BLaER1 (cell line): ENCODE measurements around the gene PLPPR4.

Experiments used
- H3K27ac ChIP-seq: shearing (Covaris generic); formaldehyde crosslinking; 2 replicates; pipeline ENCODE4 v1.8.1; 2022
- H3K27me3 ChIP-seq: shearing (Covaris generic); formaldehyde crosslinking; 2 replicates; pipeline ENCODE4 v1.8.1; 2022
- H3K36me3 ChIP-seq: shearing (Covaris generic); formaldehyde crosslinking; 2 replicates; pipeline ENCODE4 v1.8.1; 2022
- H3K4me1 ChIP-seq: shearing (Covaris generic); formaldehyde crosslinking; 2 replicates; pipeline ENCODE4 v1.8.1; 2022
- H3K4me2 ChIP-seq: shearing (Covaris generic); formaldehyde crosslinking; 2 replicates; pipeline ENCODE4 v1.8.1; 2022
- H3K4me3 ChIP-seq: shearing (Covaris generic); formaldehyde crosslinking; 2 replicates; pipeline ENCODE4 v1.8.1; 2022
- H3K9ac ChIP-seq: shearing (Covaris generic); formaldehyde crosslinking; 2 replicates; pipeline ENCODE4 v1.8.1; 2022
- H3K9me3 ChIP-seq: shearing (Covaris generic); formaldehyde crosslinking; 2 replicates; pipeline ENCODE4 v1.8.1; 2022
- H4K20me1 ChIP-seq: shearing (Covaris generic); formaldehyde crosslinking; 2 replicates; pipeline ENCODE4 v1.8.1; 2022
- Cebpa-rat ChIP-seq: shearing (Covaris generic); IDR thresholded peaks from 2 replicates; pipeline ENCODE4 v1.8.1; 2022

Gene PLPPR4

GRCh38 chr1:99331083-99331482 lies 66.8 kb downstream of the PLPPR4 start:
- Histone ChIP-seq H3K27ac (no peak overlapping the region), H4K20me1 (no peaks in the 10 kb centered on the region), H3K4me2 (no peak overlapping the region), H3K4me1 (no peaks in the 10 kb centered on the region), H3K9ac (no peak overlapping the region), H3K27me3 (no peaks in the 10 kb centered on the region), H3K36me3 (no peaks in the 10 kb centered on the region), H3K9me3 (no peaks in the 10 kb centered on the region), H3K4me3 (no peak overlapping the region)
- no peak for TF ChIP-seq Cebpa-rat

- H3K9me3 ChIP-seq, result no peaks in the 10 kb centered on the region
- no peaks in the 10 kb centered on the region for H3K27me3 ChIP-seq
- no peak overlapping the region for H3K27ac ChIP-seq
- H3K4me3 ChIP-seq, result no peak overlapping the region
- H3K4me1 ChIP-seq, result no peaks in the 10 kb centered on the region
- no peaks in the 10 kb centered on the region for H3K36me3 ChIP-seq
- no peak overlapping the region for H3K4me2 ChIP-seq
- TF ChIP-seq Cebpa-rat, result no peak
- H4K20me1 ChIP-seq, result no peaks in the 10 kb centered on the region
- H3K9ac ChIP-seq, result no peak overlapping the region
Observed at GRCh38 chr1:99331636-99332035, 67.3 kb downstream of the PLPPR4 start.

GRCh38 chr1:99332561-99332960 lies 68.3 kb downstream of the PLPPR4 start:
- H3K4me2 ChIP-seq, result no peak overlapping the region
- no peaks in the 10 kb centered on the region for H3K4me1 ChIP-seq
- H3K9me3 ChIP-seq, result no peaks in the 10 kb centered on the region
- H3K27ac ChIP-seq, result no peak overlapping the region
- H3K9ac ChIP-seq, result no peak overlapping the region
- no peak for TF ChIP-seq Cebpa-rat
- no peaks in the 10 kb centered on the region for H3K36me3 ChIP-seq
- H3K27me3 ChIP-seq, result no peaks in the 10 kb centered on the region
- no peak overlapping the region for H3K4me3 ChIP-seq
- no peaks in the 10 kb centered on the region for H4K20me1 ChIP-seq

GRCh38 chr1:99334991-99335390 lies 70.7 kb downstream of the PLPPR4 start:
- no peak overlapping the region for H3K27ac ChIP-seq
- no peaks in the 10 kb centered on the region for H4K20me1 ChIP-seq
- no peaks in the 10 kb centered on the region for H3K9me3 ChIP-seq
- no peak overlapping the region for H3K4me2 ChIP-seq
- H3K4me3 ChIP-seq, result no peak overlapping the region
- no peak for TF ChIP-seq Cebpa-rat
- no peaks in the 10 kb centered on the region for H3K36me3 ChIP-seq
- no peak overlapping the region for H3K9ac ChIP-seq
- no peaks in the 10 kb centered on the region for H3K4me1 ChIP-seq
- no peaks in the 10 kb centered on the region for H3K27me3 ChIP-seq

- Histone ChIP-seq H3K4me1 (no peaks in the 10 kb centered on the region), H3K36me3 (no peaks in the 10 kb centered on the region), H3K9me3 (no peaks in the 10 kb centered on the region), H3K9ac (no peak overlapping the region), H3K4me3 (no peak overlapping the region), H3K27ac (no peak overlapping the region), H4K20me1 (no peaks in the 10 kb centered on the region), H3K27me3 (no peaks in the 10 kb centered on the region), H3K4me2 (no peak overlapping the region)
- TF ChIP-seq Cebpa-rat, result no peak
Observed at GRCh38 chr1:99347041-99347684, 82.9 kb downstream of the PLPPR4 start.

GRCh38 chr1:99348397-99349132 lies 84.3 kb downstream of the PLPPR4 start:
- H3K4me3 ChIP-seq, result no peak overlapping the region
- H3K9ac ChIP-seq, result no peak overlapping the region
- no peaks in the 10 kb centered on the region for H4K20me1 ChIP-seq
- no peaks in the 10 kb centered on the region for H3K9me3 ChIP-seq
- no peak overlapping the region for H3K27ac ChIP-seq
- H3K36me3 ChIP-seq, result no peaks in the 10 kb centered on the region
- no peak overlapping the region for H3K4me2 ChIP-seq
- no peaks in the 10 kb centered on the region for H3K27me3 ChIP-seq
- no peak for TF ChIP-seq Cebpa-rat
- no peaks in the 10 kb centered on the region for H3K4me1 ChIP-seq

- Histone ChIP-seq H3K27ac (no peak overlapping the region), H3K9ac (no peak overlapping the region), H3K4me3 (no peak overlapping the region), H3K9me3 (no peaks in the 10 kb centered on the region), H4K20me1 (no peaks in the 10 kb centered on the region), H3K36me3 (no peaks in the 10 kb centered on the region), H3K4me1 (no peaks in the 10 kb centered on the region), H3K27me3 (no peaks in the 10 kb centered on the region), H3K4me2 (no peak overlapping the region)
- TF ChIP-seq Cebpa-rat, result no peak
Observed at GRCh38 chr1:99352821-99353220, 88.5 kb downstream of the PLPPR4 start.

- Histone ChIP-seq H3K27me3 (no peaks in the 10 kb centered on the region), H3K4me1 (no peaks in the 10 kb centered on the region), H3K27ac (no peak overlapping the region), H3K36me3 (no peaks in the 10 kb centered on the region), H3K9me3 (no peaks in the 10 kb centered on the region), H3K4me2 (no peak overlapping the region), H4K20me1 (no peaks in the 10 kb centered on the region), H3K4me3 (no peak overlapping the region), H3K9ac (no peak overlapping the region)
- TF ChIP-seq Cebpa-rat, result no peak
Observed at GRCh38 chr1:99358770-99359169, 94.5 kb downstream of the PLPPR4 start.
